Kidney epithelial cell (primary cell): ENCODE measurements around the gene CRYGB. TPM values are rescaled to one million over a fixed set of nuclear protein-coding genes. Genes with fewer than 3 reads are reported as not detected.

Experiments
- DNase-seq: peaks from one replicate; pipeline ENCODE4 v3.0.0-alpha.2; 2010; ENCODE audit warnings: low read depth
- H3K27me3 ChIP-seq: 2 replicates; pipeline ENCODE4 v1.6.0; 2011; ENCODE audit warnings: low read length; ENCODE audit not compliant: control insufficient read depth, insufficient read depth
- H3K36me3 ChIP-seq: 2 replicates; pipeline ENCODE4 v1.5.1; 2011; ENCODE audit warnings: low read length; ENCODE audit not compliant: control insufficient read depth, insufficient read depth
- H3K4me3 ChIP-seq: 2 replicates; pipeline ENCODE4 v1.5.1; 2011; ENCODE audit warnings: low read depth, mild to moderate bottlenecking, control low read depth, low read length
- total RNA-seq: library from RNA; depleted of rRNA; stranded (reverse); fragments of >200 nt; gene quantifications from 2 replicates; pipeline ENCODE4 v1.2.3, GENCODE V29; 2015
- TF ChIP-seq, protein P1 (sequence below): IDR thresholded peaks from 2 replicates; pipeline ENCODE4 v1.5.1; 2011; ENCODE audit warnings: mild to moderate bottlenecking, moderate library complexity, low read length, control low read depth, inconsistent platforms; ENCODE audit not compliant: insufficient read depth, poor library complexity, severe bottlenecking

Gene CRYGB
- total RNA-seq, 1 donor from 2014 or later, result not detected

DNA sequence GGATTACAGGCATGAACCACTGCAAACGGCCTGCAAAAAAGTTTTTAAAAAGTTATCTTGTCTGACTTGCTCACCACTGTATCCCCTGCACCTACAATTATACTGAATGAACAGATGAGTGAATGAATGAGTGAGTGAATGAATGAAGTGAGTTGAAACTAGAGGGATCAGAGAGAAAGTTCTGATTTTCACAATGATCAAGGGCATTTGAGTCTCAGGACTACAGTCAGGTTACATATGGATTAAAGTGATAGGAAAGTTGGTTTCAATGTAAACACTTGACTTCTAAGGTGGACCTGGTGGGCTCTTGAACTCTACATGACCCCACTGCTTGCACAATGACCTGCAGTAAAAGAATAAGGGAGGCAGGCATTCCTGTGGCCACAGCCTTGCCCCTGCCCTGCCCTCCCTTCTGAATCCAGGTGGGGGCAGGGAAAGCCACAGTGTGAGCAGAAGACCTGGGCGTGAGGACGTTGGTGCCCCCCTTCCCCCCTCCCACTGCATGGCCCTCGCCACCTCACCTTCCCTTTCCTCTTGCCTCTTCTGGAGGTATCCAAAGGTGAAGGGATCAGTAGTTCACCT, 33.2 kb upstream of the CRYGB start:
- H3K4me3 ChIP-seq, result no peak overlapping the region
- no peaks in the 10 kb centered on the region for H3K36me3 ChIP-seq
- TF ChIP-seq, protein P1, sequence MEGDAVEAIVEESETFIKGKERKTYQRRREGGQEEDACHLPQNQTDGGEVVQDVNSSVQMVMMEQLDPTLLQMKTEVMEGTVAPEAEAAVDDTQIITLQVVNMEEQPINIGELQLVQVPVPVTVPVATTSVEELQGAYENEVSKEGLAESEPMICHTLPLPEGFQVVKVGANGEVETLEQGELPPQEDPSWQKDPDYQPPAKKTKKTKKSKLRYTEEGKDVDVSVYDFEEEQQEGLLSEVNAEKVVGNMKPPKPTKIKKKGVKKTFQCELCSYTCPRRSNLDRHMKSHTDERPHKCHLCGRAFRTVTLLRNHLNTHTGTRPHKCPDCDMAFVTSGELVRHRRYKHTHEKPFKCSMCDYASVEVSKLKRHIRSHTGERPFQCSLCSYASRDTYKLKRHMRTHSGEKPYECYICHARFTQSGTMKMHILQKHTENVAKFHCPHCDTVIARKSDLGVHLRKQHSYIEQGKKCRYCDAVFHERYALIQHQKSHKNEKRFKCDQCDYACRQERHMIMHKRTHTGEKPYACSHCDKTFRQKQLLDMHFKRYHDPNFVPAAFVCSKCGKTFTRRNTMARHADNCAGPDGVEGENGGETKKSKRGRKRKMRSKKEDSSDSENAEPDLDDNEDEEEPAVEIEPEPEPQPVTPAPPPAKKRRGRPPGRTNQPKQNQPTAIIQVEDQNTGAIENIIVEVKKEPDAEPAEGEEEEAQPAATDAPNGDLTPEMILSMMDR, result no peak
- no peaks in the 10 kb centered on the region for H3K27me3 ChIP-seq
- DNase-seq, result peak; percentile 18

DNA sequence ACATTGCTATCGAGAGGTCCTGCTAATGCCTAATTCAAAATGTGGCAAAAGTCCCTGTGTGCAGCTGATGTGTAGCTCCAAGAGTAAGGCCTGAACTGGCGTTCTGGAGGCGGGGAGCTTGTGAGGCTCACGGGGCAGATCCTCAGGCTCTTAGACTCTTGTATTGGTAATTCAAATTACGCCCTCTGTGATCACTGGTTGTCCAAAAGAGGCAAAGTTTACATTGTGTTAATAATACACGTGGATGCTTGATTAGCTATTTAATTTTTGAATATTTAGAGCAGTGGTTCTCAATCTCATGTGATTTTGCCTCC, 29.8 kb upstream of the CRYGB start:
- no peaks in the 10 kb centered on the region for H3K36me3 ChIP-seq
- no peak for DNase-seq

DNA sequence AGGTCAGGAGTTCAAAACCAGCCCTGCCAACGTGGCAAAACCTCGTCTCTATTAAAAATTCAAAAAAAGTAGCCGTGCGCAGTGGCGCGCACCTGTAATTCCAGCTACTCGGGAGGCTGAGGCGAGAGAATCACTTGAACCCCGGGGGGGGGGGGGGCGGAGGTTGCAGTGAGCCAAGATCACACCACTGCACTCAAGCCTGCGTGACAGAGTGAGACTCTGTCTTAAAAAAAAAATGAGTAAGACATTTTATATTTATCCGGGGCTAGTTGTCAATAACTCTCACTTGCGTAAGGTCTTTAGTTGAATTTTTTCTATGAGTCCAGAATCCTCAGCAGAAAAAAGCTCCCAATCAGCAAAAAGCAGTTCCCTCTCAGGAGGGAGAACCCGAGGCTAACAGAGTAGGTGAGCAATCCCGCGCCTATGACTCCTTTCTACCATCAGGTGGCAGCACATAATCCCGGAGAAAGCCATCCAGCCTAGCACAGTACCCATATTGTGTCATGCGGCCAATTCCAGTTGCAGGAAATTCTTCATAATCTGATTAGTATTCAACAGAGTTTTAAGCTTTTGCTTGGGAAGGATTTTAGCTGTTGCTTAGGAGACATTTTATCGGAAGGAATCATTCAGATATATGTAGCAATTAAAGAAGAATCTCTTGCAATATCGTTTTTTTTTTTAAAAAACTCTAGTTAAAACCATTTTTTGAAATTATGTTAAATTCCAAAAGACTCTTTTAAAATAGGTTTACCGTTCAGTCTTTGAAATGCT, 29.3 kb upstream of the CRYGB start:
- TF ChIP-seq, protein P1, result peak; percentile 93
- Histone ChIP-seq H3K36me3 (no peaks in the 10 kb centered on the region), H3K4me3 (no peak overlapping the region), H3K27me3 (no peaks in the 10 kb centered on the region)
- peak; percentile 38 for DNase-seq

More for the DNA sequence above, 29.8 kb upstream of the CRYGB start:
- Histone ChIP-seq H3K27me3 (no peaks in the 10 kb centered on the region), H3K4me3 (no peak overlapping the region)
- TF ChIP-seq, protein P1, result no peak

DNA sequence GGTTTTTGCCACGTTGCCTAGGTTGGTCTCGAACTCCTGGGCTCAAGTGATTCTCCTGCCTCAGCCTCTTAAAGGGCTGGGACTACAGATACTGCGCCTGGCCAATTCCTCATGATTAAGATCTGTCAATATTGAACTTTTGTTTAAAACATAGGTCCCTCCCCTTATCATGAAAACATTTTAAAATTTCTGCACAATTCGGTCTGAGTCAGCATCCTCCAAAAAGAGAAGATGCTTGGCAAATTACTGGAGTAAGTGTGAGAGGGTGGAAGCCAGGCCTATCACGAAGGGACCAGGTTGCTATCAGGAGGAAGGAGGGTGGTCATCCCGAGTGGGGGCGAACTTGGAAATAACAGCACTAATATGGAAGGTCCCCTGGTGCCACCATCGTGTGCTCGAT, 28.2 kb upstream of the CRYGB start:
- H3K27me3 ChIP-seq, result no peaks in the 10 kb centered on the region
- DNase-seq, result no peak
- no peak overlapping the region for H3K4me3 ChIP-seq
- TF ChIP-seq, protein P1, result no peak
- H3K36me3 ChIP-seq, result no peaks in the 10 kb centered on the region

DNA sequence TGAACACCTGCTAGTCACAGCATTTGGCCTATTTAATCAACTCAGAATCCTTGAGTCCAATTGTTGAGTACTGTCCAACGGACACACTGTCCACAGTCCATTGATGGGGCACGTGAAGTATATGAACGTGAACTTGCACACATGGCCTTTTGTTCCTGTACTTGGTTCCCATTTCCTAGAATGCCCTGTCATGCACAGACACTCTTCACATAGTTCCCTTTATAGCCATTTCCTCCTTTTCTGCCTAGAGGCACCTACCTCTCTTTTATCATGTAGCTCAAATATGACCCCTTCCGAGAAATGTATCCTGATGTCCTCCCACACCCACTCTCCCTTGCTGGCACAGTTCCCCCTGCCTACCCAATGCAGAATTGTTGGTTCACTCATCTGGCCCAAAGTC, 26.2 kb upstream of the CRYGB start:
- TF ChIP-seq, protein P1, result no peak
- H3K4me3 ChIP-seq, result no peak overlapping the region
- DNase-seq, result no peak
- no peaks in the 10 kb centered on the region for H3K36me3 ChIP-seq
- no peaks in the 10 kb centered on the region for H3K27me3 ChIP-seq
